IMR-90 (cell line): ENCODE data around the gene MGA. TPM values are rescaled to one million over a fixed set of nuclear protein-coding genes. Genes with fewer than 3 reads are reported as not detected.
A peak's percentile ranks its signal among the peaks of the same experiment; 100 is the strongest.

Source experiments
- ATAC-seq: fragments of 200-7000 bp; cut with Tn5 transposase; 2 replicates; pipeline ENCODE4 v1.9.1; 2020; ENCODE audit warnings: low read depth, mild to moderate bottlenecking, moderate library complexity
- BruUV-seq: library from RNA; stranded (reverse); fragments of 400-500 nt; replicated peaks from 2 replicates; lab custom pipeline; 2021; lab: Mats Ljungman, UMichigan
- CTCF ChIA-PET: fragments of 300-600 bp; formaldehyde crosslinking; extraction: SDS; loops from one replicate; lab custom pipeline; 2021; ENCODE audit warnings: antibody characterized with exemption; lab: Yijun Ruan, JAX
- POLR2A ChIA-PET: fragments of 300-600 bp; sonication (Branson Sonifier 250); formaldehyde crosslinking; loops from one replicate; lab custom pipeline; 2022; ENCODE audit warnings: antibody characterized with exemption; ENCODE audit not compliant: unreplicated experiment; lab: Charles Lee
- DNase-seq: peaks from one replicate; pipeline ENCODE4 v3.0.0; 2013
- H2AFZ ChIP-seq: replicated peaks from 2 replicates; pipeline ENCODE3; 2013; ENCODE audit warnings: low read length, mild to moderate bottlenecking; ENCODE audit not compliant: poor library complexity
- H2AK5ac ChIP-seq: 2 replicates; pipeline ENCODE4 v1.6.1; 2013; ENCODE audit warnings: low read depth, low read length, inconsistent platforms
- H2AK9ac ChIP-seq: replicated peaks from 2 replicates; pipeline ENCODE3; 2013; ENCODE audit warnings: mild to moderate bottlenecking, low read depth, low read length, moderate library complexity; ENCODE audit not compliant: poor library complexity
- H2BK120ac ChIP-seq: 2 replicates; pipeline ENCODE4 v1.6.1; 2013; ENCODE audit warnings: low read depth, low read length, inconsistent platforms
- H2BK15ac ChIP-seq: 3 replicates; pipeline ENCODE4 v1.6.1; 2013; ENCODE audit warnings: low read depth, low read length, inconsistent platforms
- H2BK20ac ChIP-seq: 2 replicates; pipeline ENCODE4 v1.6.1; 2013; ENCODE audit warnings: low read depth, mild to moderate bottlenecking, inconsistent platforms, low read length, moderate library complexity
- H2BK5ac ChIP-seq: 2 replicates; pipeline ENCODE4 v1.6.1; 2013; ENCODE audit warnings: mild to moderate bottlenecking, low read depth, low read length, inconsistent platforms; ENCODE audit not compliant: poor library complexity, severe bottlenecking
- H3K14ac ChIP-seq: replicated peaks from 2 replicates; pipeline ENCODE4 v1.6.1; 2013; ENCODE audit warnings: low read depth, low read length, inconsistent platforms
- H3K18ac ChIP-seq: 2 replicates; pipeline ENCODE4 v1.6.1; 2013; ENCODE audit warnings: low read depth, low read length, control low read depth
- H3K23ac ChIP-seq: 2 replicates; pipeline ENCODE4 v1.6.1; 2013; ENCODE audit warnings: low read depth, low read length, inconsistent platforms
- H3K27ac ChIP-seq: 2 replicates; pipeline ENCODE4 v1.5.1; 2013; ENCODE audit warnings: mild to moderate bottlenecking, control low read depth, low read length; ENCODE audit not compliant: insufficient read depth
- H3K27me3 ChIP-seq: 2 replicates; pipeline ENCODE4 v1.6.1; 2013; ENCODE audit warnings: low read length; ENCODE audit not compliant: control insufficient read depth, insufficient read depth
- H3K36me3 ChIP-seq: 2 replicates; pipeline ENCODE4 v1.6.1; 2013; ENCODE audit warnings: low read length, mixed read lengths; ENCODE audit not compliant: control insufficient read depth, insufficient read depth
- H3K4ac ChIP-seq: 2 replicates; pipeline ENCODE4 v1.6.1; 2013; ENCODE audit warnings: low read depth, low read length, inconsistent platforms
- H3K4me1 ChIP-seq: 2 replicates; pipeline ENCODE4 v1.6.1; 2013; ENCODE audit warnings: low read length, mixed read lengths; ENCODE audit not compliant: control insufficient read depth, insufficient read depth
- H3K4me2 ChIP-seq: 2 replicates; pipeline ENCODE4 v1.6.1; 2013; ENCODE audit warnings: low read depth, mild to moderate bottlenecking, control low read depth, low read length, moderate library complexity
- H3K4me3 ChIP-seq: 2 replicates; pipeline ENCODE4 v1.5.1; 2013; ENCODE audit warnings: low read depth, mild to moderate bottlenecking, control low read depth, low read length, moderate library complexity; ENCODE audit not compliant: insufficient read depth
- H3K56ac ChIP-seq: 2 replicates; pipeline ENCODE4 v1.6.1; 2013; ENCODE audit warnings: low read length, inconsistent platforms; ENCODE audit not compliant: insufficient read depth; ENCODE audit errors: extremely low read depth
- H3K79me1 ChIP-seq, 2 experiments: 2 replicates each; pipeline ENCODE4 v1.6.1; 2013; ENCODE audit warnings: low read length in 2 of 2, inconsistent platforms in 1 of 2, low read depth in 1 of 2
- H3K9ac ChIP-seq: 2 replicates; pipeline ENCODE4 v1.6.1; 2013; ENCODE audit warnings: low read depth, low read length, control low read depth
- H3K9me1 ChIP-seq: 2 replicates; pipeline ENCODE4 v1.6.1; 2013; ENCODE audit warnings: low read length, inconsistent platforms; ENCODE audit not compliant: insufficient read depth
- H3K9me3 ChIP-seq: 2 replicates; pipeline ENCODE4 v1.6.1; 2013; ENCODE audit warnings: low read length; ENCODE audit not compliant: control insufficient read depth, insufficient read depth
- H4K20me1 ChIP-seq: 2 replicates; pipeline ENCODE4 v1.6.1; 2013; ENCODE audit warnings: low read length, inconsistent platforms; ENCODE audit not compliant: insufficient read depth
- H4K5ac ChIP-seq: 2 replicates; pipeline ENCODE4 v1.6.1; 2013; ENCODE audit warnings: mild to moderate bottlenecking, low read depth, low read length, control low read depth
- H4K8ac ChIP-seq, 2 experiments: 2 replicates each; pipeline ENCODE4 v1.6.1; 2013; ENCODE audit warnings: low read depth in 2 of 2, low read length in 2 of 2, control low read depth in 1 of 2, inconsistent platforms in 1 of 2
- H4K91ac ChIP-seq: 2 replicates; pipeline ENCODE4 v1.6.1; 2013; ENCODE audit warnings: low read depth, low read length, inconsistent platforms; ENCODE audit not compliant: insufficient read depth
- SMC3 ChIP-seq: fragments of 150-350 bp; IDR thresholded peaks from 2 replicates; pipeline ENCODE4 v1.6.1; 2016; ENCODE audit warnings: low read depth, mild to moderate bottlenecking, antibody characterized with exemption, low read length, moderate library complexity
- WGBS, 2 experiments: methylation state at CpG; one replicate each; pipeline versions ENCODE4 v1.1.5 to v1.1.7; 2013; ENCODE audit warnings: missing lambda C conversion rate in 2 of 2; ENCODE audit not compliant: insufficient read length in 1 of 2; ENCODE audit errors: extremely low coverage in 2 of 2; 5-methylcytosine and 5-hydroxymethylcytosine counted together
- dilution Hi-C: fragments of 300-500 bp; cut with HindIII; formaldehyde crosslinking; loops from one replicate; pipeline ENCODE4 v1.14.3; 2018; ENCODE audit warnings: low sequenced_read_pairs; ENCODE audit not compliant: unreplicated experiment
- in situ Hi-C: fragments of 300-500 bp; cut with MboI; formaldehyde crosslinking; loops from 3 replicates; pipeline ENCODE4 v1.14.3; 2019; ENCODE audit warnings: low sequenced_read_pairs, inconsistent platforms, mixed read lengths
- intact Hi-C: fragments of 100-400 bp; cut with micrococcal nuclease; formaldehyde crosslinking; loops from 2 replicates; pipeline ENCODE4 v1.10.0; 2022
- polyA plus RNA-seq, 3 experiments: library from polyadenylated mRNA; depleted of rRNA; stranded (reverse); fragments of >200 nt; gene quantifications; 2 replicates each; pipeline ENCODE4 v1.2.3, GENCODE V29; 2012; ENCODE audit warnings: low replicate concordance in 1 of 3
- total RNA-seq: library from RNA; depleted of rRNA; stranded (reverse); fragments of >200 nt; gene quantifications from 2 replicates; pipeline ENCODE4 v1.2.3, GENCODE V29; 2012

Gene MGA
- total and polyA plus RNA-seq, 2 of the 4 experiments (the other 2 are of a cell fraction): 3.2 to 38.0 TPM

GRCh38 chr15:41780727-41781126, 120.5 kb downstream of the MGA start:
- in situ Hi-C loops (no loop called here), intact Hi-C loops (no loop called here), dilution Hi-C loops (no loop called here)
- H4K8ac ChIP-seq: peak overlapping the region in 1 of 2 experiments; percentile 15; a peak in 1 of 4 replicates
- ChIA-PET POLR2A (interaction anchor here (0.7 kb wide), 1 partner anchor 827 kb away, joined by 12 read pairs; no protein-coding TSS in a partner anchor), CTCF (no interaction called here)
- H3K18ac ChIP-seq: no peak overlapping the region
- no peaks in the 10 kb centered on the region for H3K9me3 ChIP-seq
- H3K4me3 ChIP-seq: no peak overlapping the region
- peak overlapping the region; percentile 24; the same call in 1 of the 2 replicates for H3K56ac ChIP-seq
- H3K4me1 ChIP-seq: peaks cover 12% of the 10 kb centered on the region
- peak overlapping the region; percentile 12; the same call in 1 of the 2 replicates for H3K27ac ChIP-seq
- H2AK9ac ChIP-seq: no peak overlapping the region
- DNase-seq (no peak), ATAC-seq (no peak)
- H2BK5ac ChIP-seq: peak overlapping the region; percentile 53
- H3K23ac ChIP-seq: no peak overlapping the region
- no peak overlapping the region for H2BK15ac ChIP-seq
- H3K36me3 ChIP-seq: no peaks in the 10 kb centered on the region
- peaks cover 20% of the 10 kb centered on the region; the same call in 1 of the 2 replicates for H4K20me1 ChIP-seq
- no peak overlapping the region for H4K5ac ChIP-seq
- H4K91ac ChIP-seq: 0 out of 2 replicates have a peak overlapping the region, but pooled peaks have one; percentile 14
- BruUV-seq: no TSS peak
- peaks cover 8% of the 10 kb centered on the region for H3K9me1 ChIP-seq
- no peaks in the 10 kb centered on the region for H3K27me3 ChIP-seq
- H3K4me2 ChIP-seq: 0 out of 2 replicates have a peak overlapping the region, but pooled peaks have one; percentile 42
- no CpG with 5 or more reads among the region's 1 CpG for WGBS, 2 experiments
- H3K9ac ChIP-seq: no peak overlapping the region
- no peak for TF ChIP-seq SMC3
- H2AK5ac ChIP-seq: no peak overlapping the region
- no peak overlapping the region for H2AFZ ChIP-seq
- H3K14ac ChIP-seq: no peak overlapping the region
- H2BK20ac ChIP-seq: no peak overlapping the region
- peak overlapping the region; percentile 29; the same call in 1 of the 2 replicates for H3K4ac ChIP-seq
- H2BK120ac ChIP-seq: no peak overlapping the region
- H3K79me1 ChIP-seq: peaks cover 35 to 80% of the 10 kb centered on the region in 2 experiments
